Endothelial cell of hepatic sinusoid (primary cell): Measurements from ENCODE around the gene ENOX1.

ENCODE experiments used
- in situ Hi-C: cut with HindIII; loops from 2 replicates; pipeline ENCODE4 v1.10.0; 2017; ENCODE audit warnings: low sequenced_read_pairs

ENOX1 gene

DNA sequence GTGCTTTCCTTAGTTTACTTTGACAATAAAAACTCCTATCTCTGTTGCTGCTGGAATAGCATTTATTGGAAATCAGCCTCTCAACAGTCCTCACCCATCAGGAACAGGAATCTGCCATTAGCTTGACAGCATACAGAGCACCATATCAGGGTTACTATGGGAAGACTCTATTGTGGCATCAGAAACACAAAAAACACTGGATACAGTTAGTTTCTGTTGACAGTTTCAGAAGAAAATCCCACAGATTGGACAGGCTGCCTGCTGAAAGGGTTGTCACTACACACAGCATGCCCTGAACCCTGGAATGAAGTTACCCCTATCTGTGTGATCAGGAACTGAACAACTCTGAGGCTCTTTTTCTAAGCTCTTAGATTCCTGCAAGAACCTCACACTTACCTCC is 172.7 kb downstream of the ENOX1 start:
- in situ Hi-C loops: no loop called here

DNA sequence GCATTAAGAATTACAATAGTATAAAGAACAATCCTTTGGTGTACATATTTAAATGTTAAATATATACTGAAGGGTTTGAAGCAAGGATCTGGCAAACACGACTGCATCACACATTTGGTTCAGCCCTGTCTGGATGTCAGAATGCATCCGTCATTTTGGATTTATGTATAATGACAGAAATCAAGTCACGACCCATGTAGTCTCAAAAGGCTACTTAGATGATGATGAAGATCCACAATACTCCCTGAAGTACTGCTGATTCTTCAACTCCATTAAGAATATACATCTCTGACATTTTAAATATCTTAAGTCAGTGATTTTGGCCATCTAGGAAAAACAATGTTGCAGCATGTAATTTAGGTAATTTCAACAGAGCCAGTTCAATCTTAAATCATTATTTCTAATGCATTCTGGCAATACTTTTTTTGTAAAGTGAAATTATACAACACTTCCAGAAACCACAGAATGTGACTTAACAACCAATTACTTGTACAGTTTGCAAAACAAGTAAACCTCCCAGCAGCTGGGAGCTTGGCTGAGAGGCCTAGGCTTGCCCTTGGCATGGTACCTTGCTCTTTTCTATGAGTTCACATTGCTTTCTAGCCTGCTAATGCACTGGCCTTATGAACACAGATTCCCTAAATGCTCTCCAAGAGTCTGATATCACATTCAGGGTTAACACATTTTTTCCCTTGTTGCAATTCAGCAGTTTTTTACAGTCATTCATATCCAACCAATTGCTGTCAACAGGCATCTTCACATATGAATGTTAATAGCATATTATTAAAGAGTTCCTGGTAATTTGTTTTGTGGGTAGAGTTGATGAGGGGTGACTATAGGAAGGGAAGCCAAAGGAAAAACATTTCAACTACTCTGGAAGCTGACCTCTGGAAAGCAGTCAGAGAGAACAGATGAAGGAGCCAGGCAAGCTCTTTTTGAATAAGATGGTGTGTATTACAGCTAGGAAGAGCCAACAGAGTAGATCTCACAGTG is 175.2 kb downstream of the ENOX1 start:
- in situ Hi-C loops: no loop called here

DNA sequence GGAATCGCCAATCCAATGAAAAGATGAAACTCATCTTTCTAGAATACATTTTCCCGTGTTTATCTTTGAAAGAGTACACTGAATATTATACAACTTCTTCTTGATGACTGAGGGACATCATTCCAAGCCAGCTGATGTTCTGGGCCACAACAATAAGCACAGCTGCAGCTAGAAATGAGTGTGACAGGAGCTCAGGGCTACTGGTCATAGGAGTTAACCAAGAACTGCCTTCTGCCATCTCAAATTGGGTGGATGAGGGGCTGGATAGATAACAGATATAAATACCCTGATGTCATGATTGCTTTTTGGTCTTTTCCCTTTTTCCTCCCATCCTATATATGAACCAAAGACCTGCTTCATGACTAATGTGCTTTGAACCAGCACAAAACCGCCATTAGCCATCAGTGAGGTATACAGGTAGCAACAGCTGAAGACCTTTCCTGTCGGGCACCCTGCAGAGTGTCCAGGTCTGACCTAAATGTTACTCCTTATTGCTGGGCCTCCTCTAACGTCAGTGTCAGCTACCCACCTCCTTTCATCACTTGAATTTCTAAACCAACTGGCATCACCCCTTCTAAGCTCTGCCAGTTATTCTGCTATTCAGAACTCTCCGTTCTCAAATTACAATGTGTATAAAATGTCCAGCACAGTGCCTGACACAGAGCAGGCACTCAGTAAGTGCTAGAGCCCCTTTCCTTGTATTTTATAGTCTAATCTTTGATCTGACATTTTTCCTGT is 178.2 kb downstream of the ENOX1 start:
- in situ Hi-C loops: no loop called here

DNA sequence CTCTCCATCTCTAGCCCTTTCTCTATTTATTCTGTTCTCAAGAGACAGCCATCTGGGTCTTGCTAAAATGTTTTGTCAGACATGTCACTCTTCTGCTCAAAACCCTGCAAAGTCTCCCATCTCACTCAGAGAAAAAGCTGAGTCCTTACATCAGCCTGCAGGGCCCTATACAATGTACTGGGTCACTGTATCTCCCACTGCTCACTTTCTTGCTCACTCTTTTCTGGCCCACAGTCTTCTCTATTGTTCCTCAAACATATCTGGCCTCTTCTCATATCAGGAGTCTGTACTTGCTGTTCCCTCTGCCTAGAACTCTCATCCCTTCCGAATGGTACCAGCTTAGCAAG is 189.2 kb downstream of the ENOX1 start:
- in situ Hi-C loops: no loop called here

DNA sequence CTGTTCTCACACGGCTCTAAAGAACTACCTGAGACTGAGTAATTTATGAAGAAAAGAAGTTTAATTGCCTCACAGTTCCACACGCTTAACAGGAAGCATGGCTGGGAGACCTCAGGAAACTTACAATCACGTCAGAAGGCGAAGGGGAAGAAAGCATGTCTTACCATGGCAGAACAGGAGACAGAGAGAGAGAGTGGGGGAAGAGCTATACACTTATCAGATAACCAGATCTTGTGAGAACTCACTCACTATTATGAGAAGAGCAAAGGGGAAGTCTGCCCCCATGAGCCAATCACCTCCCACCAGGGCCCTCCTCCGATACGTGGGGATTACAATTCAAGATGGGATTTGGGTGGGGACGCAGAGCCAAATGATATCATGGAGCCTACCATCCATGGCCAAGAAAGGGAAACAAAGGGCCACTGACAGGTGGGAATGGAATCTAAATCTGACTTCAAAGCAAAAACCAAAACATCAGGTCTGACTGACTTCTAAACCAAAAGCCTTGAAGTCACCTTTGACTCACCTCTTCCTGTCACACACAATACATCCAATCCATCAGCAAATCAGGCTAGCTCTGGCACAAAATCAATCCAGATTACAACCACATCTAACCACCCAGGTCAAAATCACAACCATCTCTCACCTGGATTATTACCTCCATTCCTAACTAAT is 189.7 kb downstream of the ENOX1 start:
- in situ Hi-C loops: no loop called here

DNA sequence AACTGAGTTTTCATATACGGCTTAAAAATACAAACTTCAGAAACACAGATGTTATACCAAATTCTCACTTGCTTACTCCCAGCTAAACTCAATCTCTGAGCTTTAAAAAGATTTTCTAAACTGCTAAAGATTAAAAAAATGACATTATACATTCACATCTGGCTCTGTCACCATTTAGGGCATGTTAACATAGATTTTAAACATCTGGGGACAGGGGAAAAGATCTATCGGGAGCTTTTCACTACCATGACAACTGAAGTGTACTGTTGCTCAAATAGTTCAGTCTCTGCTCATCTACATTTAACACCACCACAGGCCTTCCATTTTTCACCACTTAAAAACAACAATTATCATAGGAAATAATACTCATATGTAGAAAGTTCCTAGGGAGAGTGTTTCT is 190.8 kb downstream of the ENOX1 start:
- in situ Hi-C loops: no loop called here

DNA sequence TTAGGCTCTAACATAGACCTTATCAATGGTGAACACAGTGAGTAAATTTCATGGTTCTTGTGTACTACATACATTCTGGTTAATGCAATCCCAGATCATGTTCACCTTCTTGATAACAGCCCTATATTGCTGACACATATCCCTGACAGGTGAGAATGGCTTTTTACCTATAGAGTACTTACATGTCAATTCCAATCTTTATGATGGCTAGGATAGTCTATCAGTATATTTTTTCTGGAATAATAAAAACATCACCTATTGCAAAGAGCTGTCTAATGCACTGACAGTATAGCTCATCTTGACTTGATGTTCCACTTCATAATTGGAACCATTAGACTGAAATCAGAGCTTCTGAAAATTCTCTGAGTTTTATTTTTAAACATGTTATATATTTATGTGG is 199.4 kb downstream of the ENOX1 start:
- in situ Hi-C loops: no loop called here

DNA sequence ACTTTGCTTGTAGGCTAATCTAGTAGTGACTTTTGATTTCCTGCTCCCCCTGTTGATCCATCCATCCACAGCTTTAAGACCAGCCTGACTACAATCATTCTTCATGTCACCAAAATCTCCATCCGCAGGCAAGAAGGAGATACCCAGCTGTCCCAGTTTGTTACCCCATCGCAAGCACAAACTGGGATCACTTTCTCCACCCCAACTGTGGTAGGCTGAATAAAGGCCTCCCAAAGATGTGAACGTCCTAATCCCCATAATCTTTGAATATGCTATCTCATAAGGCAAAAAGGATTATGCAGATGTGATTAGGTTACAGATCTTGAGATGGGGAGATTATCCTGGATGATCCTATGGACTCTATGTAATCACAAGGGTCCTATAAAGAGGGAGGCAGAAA is 202.0 kb downstream of the ENOX1 start:
- in situ Hi-C loops: no loop called here

DNA sequence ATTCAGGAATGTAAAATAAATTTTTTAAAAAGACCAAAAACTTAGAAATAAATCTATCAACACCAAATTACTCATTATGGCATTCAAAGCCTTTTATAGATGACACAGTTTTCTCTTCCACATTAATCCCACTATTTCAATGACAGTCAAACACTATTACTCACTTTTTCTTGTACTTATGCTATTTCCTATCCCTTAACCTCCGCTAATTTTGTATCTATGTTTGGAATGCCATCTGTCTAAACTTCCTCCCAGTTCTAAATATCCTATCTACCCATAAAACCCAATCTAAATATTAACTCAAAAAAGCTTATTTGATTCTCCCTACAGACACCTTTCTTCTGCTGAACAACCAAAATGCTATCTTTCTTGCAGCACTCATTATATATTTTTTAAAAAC is 203.5 kb downstream of the ENOX1 start:
- in situ Hi-C loops: no loop called here

DNA sequence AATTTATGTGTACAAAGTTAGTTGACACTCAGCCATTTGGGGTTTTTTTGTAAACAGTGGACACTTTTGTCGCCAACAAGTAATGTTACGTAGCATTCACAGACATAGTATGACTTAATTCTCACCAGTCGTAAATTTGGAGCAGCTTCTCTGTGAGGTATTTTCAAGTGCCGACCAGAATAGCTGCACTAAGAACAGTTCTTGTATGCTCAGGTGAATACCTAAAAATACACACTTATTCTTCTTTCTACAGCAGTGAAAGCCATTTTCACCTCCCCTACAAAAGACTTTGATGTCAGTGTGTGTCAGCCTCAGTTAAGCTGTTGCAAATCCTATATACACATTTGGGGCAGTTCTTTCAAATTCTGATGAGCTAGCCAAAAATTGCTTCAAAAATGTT is 206.5 kb downstream of the ENOX1 start:
- in situ Hi-C loops: no loop called here

DNA sequence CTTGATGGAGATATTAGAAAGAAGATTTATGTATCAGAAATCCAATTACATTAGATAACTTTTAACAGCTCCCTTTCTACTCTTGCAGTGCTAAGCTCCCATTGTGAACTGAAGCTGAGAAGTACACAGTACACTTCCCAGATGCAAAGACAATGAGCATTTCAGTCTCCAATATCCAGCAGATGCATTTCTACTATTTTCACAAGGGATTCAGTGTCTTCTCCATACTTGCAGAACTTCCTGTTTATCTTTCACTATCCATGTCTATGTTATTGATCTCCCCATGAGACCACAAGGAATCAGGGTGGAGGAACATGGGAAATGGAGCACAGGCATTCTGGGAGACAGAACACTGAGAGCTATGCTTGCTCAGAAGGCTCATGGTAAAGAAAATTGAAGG is 207.5 kb downstream of the ENOX1 start:
- in situ Hi-C loops: no loop called here

DNA sequence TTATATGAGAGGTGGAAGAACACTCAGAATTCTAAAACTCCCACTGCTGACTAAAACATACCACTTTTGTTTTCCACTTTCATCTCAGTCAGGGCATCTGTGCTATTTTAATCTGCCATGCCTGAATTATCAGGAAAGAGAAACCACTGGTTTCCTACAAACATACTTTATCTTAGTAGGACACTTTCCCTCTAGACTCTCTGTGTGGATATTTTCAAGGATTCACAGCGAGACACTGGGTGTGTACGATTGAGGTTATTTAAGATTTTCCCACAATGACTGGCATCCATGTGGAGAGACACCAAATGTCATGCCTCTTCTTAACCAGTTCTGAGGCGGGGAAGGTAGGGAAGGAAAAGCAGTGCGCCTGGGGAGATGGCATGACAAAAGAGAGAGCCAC is 212.2 kb downstream of the ENOX1 start:
- in situ Hi-C loops: no loop called here

DNA sequence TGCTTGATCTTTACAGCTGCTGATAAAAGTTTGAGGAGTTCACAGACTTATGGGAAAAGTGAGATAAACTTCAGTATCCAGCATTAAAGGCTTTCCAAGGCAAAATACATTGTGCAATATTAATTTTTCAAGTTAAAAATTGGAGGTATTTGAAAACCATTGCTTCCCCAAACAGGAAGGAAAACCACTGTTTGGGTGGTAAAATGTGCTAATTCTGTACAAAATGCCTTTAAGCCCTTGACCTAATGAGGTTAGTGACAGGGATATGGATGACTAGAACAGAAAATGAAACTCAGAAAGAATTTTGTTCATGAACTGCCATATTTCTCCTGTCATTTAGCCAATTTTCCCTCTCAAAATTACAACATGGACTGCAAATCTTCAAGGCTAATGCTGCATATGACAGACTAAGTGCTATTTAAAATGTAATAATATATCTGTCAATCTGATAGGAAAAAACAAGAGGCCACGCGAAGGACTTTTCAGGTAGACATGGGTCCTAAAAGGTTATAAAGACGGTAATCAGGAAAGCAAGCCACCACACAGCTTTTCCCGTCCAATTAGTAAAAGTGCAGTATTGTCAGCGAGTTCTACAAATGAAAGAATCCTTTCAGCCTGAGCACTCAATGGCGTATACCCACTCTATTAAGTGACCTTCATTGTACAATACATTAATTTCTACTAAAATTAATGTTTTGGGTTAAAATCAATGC is 212.8 kb downstream of the ENOX1 start:
- in situ Hi-C loops: no loop called here

DNA sequence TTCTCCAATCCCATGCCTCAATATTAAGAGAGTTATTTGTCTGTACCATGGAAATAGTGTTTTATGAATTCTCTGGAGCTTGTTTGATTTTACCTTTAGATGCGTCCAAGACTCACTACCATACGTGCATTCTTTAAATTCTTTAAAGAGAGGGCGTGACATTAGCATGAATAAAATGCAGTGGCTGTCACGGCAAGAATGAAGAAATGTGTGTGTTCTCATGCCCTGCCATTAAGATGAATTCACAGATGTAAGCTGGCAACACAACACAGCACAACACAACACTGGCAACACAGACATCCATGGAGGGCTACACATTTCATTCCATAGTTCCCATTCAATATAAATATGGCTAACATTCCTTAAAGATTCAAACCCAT is 213.4 kb downstream of the ENOX1 start:
- in situ Hi-C loops: no loop called here

DNA sequence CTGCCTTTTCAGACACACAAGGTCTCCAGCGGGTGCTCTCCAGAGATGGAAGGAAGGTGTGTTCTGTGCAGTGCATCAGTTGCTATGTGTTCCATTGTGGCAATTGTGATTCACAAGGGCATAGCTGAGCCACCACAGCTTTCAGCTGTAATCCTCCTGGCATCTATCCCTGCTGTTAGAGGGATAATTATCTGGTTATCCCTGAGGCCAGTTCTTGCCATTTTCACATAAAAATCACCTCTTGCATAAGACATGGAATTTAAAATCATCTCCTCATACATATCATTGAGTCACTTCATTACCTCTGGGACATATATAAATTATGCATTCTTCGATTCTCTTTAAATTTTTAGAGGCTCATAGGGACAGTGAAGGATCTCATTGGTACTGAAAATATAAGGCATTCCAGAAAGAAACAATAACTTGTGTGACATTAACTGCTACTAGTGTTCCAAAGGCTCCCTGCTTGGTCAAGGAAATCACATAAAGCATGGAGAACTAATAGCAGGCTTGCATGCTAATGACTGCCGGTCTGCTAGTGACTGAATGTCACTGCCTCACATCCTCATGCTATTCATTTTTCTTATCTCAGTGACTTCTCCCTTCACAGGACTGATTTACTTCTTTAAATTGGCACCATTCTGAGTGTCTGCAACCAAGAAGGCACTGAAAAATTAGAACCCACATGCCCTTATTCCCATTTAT is 214.0 kb downstream of the ENOX1 start:
- in situ Hi-C loops: no loop called here

DNA sequence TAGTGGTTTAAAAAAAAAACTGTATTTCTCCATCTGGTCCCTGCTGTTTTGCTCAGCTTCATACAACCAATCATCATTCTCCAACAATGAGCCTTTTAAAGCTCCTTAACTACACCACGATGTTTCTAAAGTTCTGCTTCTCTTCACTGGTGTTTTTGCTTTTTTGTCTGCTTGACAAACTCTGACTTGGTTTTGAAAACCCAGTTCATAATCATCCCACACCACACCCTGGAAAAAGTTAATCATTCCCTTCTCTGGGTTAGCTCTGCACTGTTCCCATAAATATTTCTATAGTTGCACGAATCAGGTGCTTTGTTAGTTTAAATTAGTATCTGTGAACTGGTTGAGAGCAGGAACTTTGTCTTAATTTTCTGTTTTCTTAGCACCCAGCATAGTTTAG is 217.1 kb downstream of the ENOX1 start:
- in situ Hi-C loops: no loop called here

DNA sequence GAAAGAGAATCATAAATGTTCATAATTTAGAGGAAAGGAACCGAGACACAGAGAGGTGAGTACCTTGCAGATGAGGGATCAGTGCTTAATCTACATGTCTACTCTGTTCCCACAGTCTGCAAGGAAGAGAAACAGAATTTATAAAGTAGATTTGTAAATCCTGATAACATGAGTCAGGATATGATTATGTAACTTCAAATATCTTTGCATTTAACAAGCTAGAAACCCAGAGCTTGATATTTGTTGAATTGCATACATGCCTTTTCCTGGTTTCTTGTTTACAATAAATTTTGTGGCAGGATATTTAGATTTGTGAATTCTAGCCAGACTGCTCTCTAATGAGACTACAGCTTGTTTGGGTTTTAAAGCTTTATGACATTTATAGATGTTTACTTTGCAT is 219.2 kb downstream of the ENOX1 start:
- in situ Hi-C loops: no loop called here

DNA sequence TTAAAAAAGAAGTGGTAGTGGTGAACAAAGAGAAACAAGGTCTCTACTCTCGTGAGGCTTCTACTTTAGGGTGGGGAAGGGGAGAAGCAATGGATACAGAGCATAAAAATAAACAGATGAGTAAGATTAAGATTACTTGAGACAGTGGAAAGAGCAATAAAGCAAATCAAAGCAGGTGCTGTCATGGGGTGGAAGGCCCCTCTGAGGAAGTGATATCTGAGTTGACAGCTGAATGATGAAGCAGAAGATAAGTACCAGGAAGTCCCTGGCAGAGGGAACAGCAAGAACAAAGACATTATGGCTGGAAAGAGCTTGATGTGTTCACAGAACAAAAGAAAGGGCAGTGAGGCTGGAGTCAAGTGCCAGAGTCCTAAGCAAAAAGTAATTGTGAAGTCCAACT is 221.8 kb downstream of the ENOX1 start:
- in situ Hi-C loops: no loop called here

DNA sequence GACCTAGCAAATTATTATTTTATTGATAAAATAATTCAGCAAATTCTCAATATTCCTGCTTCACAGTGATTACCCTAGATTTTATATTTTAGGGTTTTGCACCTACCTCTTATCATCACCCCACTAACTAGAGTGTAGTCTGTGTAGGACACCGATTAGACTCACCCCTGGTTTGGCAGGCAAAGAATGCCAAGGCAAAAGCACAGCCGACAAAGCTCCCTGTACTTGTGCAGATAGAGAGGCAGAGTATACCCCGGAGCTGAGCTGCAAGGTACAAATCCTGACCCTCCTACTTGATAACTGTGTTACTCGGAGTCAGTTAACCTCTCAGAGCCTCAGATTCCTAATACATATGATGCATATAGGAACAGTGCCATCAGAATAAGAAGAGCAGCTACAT is 225.7 kb downstream of the ENOX1 start:
- in situ Hi-C loops: no loop called here

DNA sequence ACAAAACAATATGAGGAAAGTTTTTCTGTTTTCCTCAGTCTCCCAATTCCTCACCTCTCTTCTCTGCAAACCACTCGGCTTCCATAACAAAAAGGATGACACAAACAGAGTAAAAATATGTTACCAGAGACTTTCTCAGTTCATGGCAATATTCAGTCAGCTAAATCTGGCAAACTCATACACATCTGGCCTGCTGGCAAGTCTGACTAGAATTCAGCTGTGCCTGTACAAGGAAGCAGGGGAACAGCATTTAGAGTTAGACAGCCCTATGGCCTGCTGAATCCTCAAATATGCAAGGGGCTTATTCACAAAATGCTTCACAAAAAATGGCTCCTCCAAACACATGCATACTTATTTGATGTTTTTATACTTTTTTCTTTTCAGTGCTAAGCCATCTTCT is 227.8 kb downstream of the ENOX1 start:
- in situ Hi-C loops: no loop called here

DNA sequence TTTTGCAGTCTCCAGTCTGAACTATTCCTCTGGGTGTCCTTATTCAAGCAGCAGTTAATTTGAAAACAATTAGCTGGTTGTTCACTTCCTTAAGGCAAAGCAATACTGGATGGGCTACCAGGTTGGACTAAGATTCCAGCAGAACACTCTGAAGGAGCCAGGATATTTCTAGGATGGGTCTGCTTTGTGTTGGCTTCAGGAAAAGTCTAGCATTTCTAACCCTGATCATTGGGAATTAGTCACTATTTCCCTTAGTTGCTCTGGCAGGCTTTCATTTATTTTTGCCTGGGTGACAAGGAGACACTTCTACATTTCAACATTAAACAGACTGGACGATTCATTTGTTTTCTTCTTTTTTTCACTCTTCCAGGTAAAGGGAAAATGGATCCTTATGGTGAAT is 228.4 kb downstream of the ENOX1 start:
- in situ Hi-C loops: no loop called here
